ENCODE results near the gene PDE6B. TPM values are rescaled to one million over a fixed set of nuclear protein-coding genes. Genes with fewer than 3 reads are reported as not detected.
A peak's percentile ranks its signal among the peaks of the same experiment; 100 is the strongest.

PDE6B gene
- total and polyA plus RNA-seq, 2 of the 13 experiments (the other 11 are each of a cell fraction or from before 2014, with no cell fraction given), result 0.38 to 0.40 TPM

DNA sequence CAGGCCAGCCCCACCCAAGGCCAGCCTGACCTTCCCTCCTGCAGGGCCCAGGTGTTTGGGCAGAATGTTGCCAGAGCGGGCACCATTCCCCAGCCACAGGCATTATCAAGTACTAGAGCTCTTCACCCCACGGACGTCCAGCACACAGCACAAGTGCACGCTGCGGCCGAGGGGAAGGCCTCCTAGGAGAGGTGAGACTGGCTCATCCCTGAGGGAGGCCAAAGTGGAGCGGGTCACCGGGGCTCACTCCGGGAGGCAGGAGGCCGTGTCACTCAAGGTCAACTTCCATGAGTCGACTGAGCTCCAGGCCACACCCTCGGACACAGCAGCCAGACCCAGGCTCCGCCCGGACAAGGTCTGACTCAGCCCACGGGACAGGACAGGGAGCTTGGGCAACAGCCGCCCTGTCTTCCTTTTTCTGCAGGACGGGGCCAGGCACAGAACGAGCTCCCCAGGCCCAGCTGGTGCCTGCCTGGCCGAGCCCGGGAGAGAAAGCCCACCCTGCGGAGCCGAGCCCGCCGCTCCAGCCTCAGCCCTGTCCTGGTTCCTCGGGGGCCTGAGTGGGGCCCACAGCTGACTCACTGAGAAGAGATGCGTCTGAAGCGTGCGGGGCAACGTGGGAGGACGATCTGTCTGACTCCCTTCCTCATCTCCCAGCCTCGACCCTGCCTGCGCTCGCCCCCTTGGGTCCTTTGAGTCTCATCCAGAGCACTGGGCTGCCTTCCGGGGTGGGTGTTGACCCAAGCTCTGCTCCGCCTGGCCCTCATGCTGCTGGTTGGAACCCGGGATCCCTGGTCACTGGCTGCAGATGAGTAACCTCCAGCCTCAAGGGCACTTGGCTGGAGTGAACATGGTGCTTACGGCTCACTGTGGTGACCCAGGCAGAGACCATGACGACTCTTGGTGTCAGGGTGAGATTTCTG lies 61.9 kb downstream of the PDE6B start (continued):
- TF ChIP-seq, protein P1, sequence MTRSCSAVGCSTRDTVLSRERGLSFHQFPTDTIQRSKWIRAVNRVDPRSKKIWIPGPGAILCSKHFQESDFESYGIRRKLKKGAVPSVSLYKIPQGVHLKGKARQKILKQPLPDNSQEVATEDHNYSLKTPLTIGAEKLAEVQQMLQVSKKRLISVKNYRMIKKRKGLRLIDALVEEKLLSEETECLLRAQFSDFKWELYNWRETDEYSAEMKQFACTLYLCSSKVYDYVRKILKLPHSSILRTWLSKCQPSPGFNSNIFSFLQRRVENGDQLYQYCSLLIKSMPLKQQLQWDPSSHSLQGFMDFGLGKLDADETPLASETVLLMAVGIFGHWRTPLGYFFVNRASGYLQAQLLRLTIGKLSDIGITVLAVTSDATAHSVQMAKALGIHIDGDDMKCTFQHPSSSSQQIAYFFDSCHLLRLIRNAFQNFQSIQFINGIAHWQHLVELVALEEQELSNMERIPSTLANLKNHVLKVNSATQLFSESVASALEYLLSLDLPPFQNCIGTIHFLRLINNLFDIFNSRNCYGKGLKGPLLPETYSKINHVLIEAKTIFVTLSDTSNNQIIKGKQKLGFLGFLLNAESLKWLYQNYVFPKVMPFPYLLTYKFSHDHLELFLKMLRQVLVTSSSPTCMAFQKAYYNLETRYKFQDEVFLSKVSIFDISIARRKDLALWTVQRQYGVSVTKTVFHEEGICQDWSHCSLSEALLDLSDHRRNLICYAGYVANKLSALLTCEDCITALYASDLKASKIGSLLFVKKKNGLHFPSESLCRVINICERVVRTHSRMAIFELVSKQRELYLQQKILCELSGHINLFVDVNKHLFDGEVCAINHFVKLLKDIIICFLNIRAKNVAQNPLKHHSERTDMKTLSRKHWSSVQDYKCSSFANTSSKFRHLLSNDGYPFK (CRISPR knock-in tag; IDR thresholded peaks at IDR 0.05; ENCODE audit: borderline replicate concordance), result peak; percentile 13; the same call in 1 of the 2 replicates
- TF ChIP-seq, protein P2, sequence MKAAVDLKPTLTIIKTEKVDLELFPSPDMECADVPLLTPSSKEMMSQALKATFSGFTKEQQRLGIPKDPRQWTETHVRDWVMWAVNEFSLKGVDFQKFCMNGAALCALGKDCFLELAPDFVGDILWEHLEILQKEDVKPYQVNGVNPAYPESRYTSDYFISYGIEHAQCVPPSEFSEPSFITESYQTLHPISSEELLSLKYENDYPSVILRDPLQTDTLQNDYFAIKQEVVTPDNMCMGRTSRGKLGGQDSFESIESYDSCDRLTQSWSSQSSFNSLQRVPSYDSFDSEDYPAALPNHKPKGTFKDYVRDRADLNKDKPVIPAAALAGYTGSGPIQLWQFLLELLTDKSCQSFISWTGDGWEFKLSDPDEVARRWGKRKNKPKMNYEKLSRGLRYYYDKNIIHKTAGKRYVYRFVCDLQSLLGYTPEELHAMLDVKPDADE (CRISPR knock-in tag; IDR thresholded peaks at IDR 0.05), result no peak
- TF ChIP-seq NFATC3 (CRISPR knock-in tag; IDR thresholded peaks at IDR 0.05) (no peak), ZNF605 (CRISPR knock-in tag; IDR thresholded peaks at IDR 0.05) (peak; percentile 22), DNMT1 (CRISPR knock-in tag; IDR thresholded peaks at IDR 0.05) (no peak), MBD4 (IDR thresholded peaks at IDR 0.05; ENCODE audit: borderline replicate concordance, low read length) (no peak), RXRA (CRISPR knock-in tag; IDR thresholded peaks at IDR 0.05) (peak; percentile 86), ZBTB7B (CRISPR knock-in tag; IDR thresholded peaks at IDR 0.05) (peak; percentile 84), ZNF432 (CRISPR knock-in tag; IDR thresholded peaks at IDR 0.05; ENCODE audit: borderline replicate concordance) (no peak), ZNF546 (CRISPR knock-in tag; conservative IDR thresholded peaks at IDR 0.05) (0 out of 2 replicates have a peak, but pooled peaks have one; percentile 73), ETV5 (CRISPR knock-in tag; IDR thresholded peaks at IDR 0.05; ENCODE audit: borderline replicate concordance) (peak; percentile 7; the same call in 1 of the 2 replicates), CCDC6 (CRISPR knock-in tag; IDR thresholded peaks at IDR 0.05) (0 out of 2 replicates have a peak, but pooled peaks have one; percentile 60), ZNF737 (CRISPR knock-in tag; IDR thresholded peaks at IDR 0.05; ENCODE audit: borderline replicate concordance) (no peak), ZNF563 (CRISPR knock-in tag; IDR thresholded peaks at IDR 0.05) (peak; percentile 65; the same call in 1 of the 2 replicates), SMYD3 (CRISPR knock-in tag; IDR thresholded peaks at IDR 0.05) (peak; percentile 10; the same call in 1 of the 2 replicates), KLF6 (CRISPR knock-in tag; IDR thresholded peaks at IDR 0.05) (no peak), ZNF251 (CRISPR knock-in tag; IDR thresholded peaks at IDR 0.05) (no peak), KDM5A (IDR thresholded peaks at IDR 0.05; ENCODE audit: borderline replicate concordance, low read length) (no peak), MEIS2 (CRISPR knock-in tag; IDR thresholded peaks at IDR 0.05) (peak; percentile 18; the same call in 1 of the 2 replicates)
- TF ChIP-seq, protein P3, sequence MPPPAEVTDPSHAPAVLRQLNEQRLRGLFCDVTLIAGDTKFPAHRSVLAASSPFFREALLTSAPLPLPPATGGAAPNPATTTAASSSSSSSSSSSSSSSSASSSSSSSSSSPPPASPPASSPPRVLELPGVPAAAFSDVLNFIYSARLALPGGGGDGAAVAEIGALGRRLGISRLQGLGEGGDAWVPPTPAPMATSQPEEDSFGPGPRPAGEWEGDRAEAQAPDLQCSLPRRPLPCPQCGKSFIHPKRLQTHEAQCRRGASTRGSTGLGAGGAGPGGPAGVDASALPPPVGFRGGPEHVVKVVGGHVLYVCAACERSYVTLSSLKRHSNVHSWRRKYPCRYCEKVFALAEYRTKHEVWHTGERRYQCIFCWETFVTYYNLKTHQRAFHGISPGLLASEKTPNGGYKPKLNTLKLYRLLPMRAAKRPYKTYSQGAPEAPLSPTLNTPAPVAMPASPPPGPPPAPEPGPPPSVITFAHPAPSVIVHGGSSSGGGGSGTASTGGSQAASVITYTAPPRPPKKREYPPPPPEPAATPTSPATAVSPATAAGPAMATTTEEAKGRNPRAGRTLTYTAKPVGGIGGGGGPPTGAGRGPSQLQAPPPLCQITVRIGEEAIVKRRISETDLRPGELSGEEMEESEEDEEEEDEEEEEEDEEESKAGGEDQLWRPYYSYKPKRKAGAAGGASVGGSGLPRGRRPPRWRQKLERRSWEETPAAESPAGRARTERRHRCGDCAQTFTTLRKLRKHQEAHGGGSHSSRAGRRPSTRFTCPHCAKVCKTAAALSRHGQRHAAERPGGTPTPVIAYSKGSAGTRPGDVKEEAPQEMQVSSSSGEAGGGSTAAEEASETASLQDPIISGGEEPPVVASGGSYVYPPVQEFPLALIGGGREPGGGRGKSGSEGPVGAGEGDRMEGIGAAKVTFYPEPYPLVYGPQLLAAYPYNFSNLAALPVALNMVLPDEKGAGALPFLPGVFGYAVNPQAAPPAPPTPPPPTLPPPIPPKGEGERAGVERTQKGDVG (CRISPR knock-in tag; IDR thresholded peaks at IDR 0.05; ENCODE audit: borderline replicate concordance), result no peak
- TF ChIP-seq, protein P4, sequence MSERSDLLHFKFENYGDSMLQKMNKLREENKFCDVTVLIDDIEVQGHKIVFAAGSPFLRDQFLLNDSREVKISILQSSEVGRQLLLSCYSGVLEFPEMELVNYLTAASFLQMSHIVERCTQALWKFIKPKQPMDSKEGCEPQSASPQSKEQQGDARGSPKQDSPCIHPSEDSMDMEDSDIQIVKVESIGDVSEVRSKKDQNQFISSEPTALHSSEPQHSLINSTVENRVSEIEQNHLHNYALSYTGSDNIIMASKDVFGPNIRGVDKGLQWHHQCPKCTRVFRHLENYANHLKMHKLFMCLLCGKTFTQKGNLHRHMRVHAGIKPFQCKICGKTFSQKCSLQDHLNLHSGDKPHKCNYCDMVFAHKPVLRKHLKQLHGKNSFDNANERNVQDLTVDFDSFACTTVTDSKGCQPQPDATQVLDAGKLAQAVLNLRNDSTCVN (CRISPR knock-in tag; IDR thresholded peaks at IDR 0.05; ENCODE audit: borderline replicate concordance), result no peak
